Transverse colon (tissue), 4 donors: ENCODE results near the gene CRIP1. TPM values are rescaled to one million over a fixed set of nuclear protein-coding genes. Genes with fewer than 3 reads are reported as not detected.

Source experiments
- DNase-seq: peaks from one replicate; pipeline ENCODE4 v3.0.0-alpha.2; 2019
- H3K27ac ChIP-seq, 4 donors: fragments of 200-600 bp; sonication (generic); 2 replicates each; pipeline ENCODE4 v1.5.1; 2016 to 2018; ENCODE audit warnings: inconsistent platforms in 4 of 4
- H3K27me3 ChIP-seq: fragments of 200-600 bp; sonication (generic); 2 replicates; pipeline ENCODE4 v1.5.1; 2017; ENCODE audit warnings: inconsistent platforms
- H3K36me3 ChIP-seq, 4 donors: fragments of 200-600 bp; sonication (generic); 2 replicates each; pipeline ENCODE4 v1.5.1; 2017 to 2019; ENCODE audit warnings: inconsistent platforms in 4 of 4
- H3K4me1 ChIP-seq, 4 donors: fragments of 200-600 bp; sonication (generic); 2 replicates each; pipeline ENCODE4 v1.5.1; 2017 to 2020; ENCODE audit warnings: inconsistent platforms in 4 of 4
- H3K4me3 ChIP-seq, 4 donors: fragments of 200-600 bp; sonication (generic); 1 replicate in 1 of 4; 2 replicates in 3 of 4; pipeline versions ENCODE4 v1.5.1 to v1.6.1; 2017 to 2019; ENCODE audit warnings: inconsistent platforms in 4 of 4
- H3K9me3 ChIP-seq, 2 donors: fragments of 200-600 bp; sonication (generic); 2 replicates each; pipeline ENCODE4 v1.5.1; 2017 to 2019; ENCODE audit warnings: inconsistent platforms in 2 of 2
- EP300 ChIP-seq: sonication (generic); formaldehyde crosslinking; IDR thresholded peaks from one replicate; pipeline ENCODE4 v1.6.1; 2017; ENCODE audit warnings: antibody characterized with exemption, low read depth
- POLR2A ChIP-seq: fragments of 450-650 bp; IDR thresholded peaks from one replicate; pipeline ENCODE4 v1.6.1; 2016; ENCODE audit warnings: antibody characterized with exemption, mild to moderate bottlenecking, moderate library complexity
- POLR2AphosphoS5 ChIP-seq, 3 donors: sonication (generic); formaldehyde crosslinking; IDR thresholded peaks; one replicate each; pipeline ENCODE4 v1.6.1; 2016; ENCODE audit warnings: antibody characterized with exemption in 3 of 3
- WGBS, 2 donors: methylation state at CpG; one replicate each; pipeline ENCODE4 v1.1.5; 2018; ENCODE audit warnings: low coverage in 1 of 2; 5-methylcytosine and 5-hydroxymethylcytosine counted together
- in situ Hi-C, 4 donors: fragments of 200-750 bp; cut with MboI; loops; one replicate each; pipeline versions ENCODE4 v1.15.0 to v1.15.1; 2017; ENCODE audit warnings: low sequenced_read_pairs in 3 of 4, low pct_ligation_motif_present in 1 of 4, low pct_unique_long_range_greater_than_20kb in 1 of 4
- intact Hi-C: fragments of 100-400 bp; cut with DNase I; formaldehyde crosslinking; loops from one replicate; pipeline ENCODE4 v1.15.1; 2023; ENCODE audit warnings: low total_unique reads
- total RNA-seq, 4 donors: library from RNA; depleted of rRNA; stranded (reverse); fragments of >200 nt; gene quantifications; one replicate each; pipeline ENCODE4 v1.1.0, GENCODE V29; 2016
- TF ChIP-seq, protein P1 (sequence below), 5 experiments: fragments of 200-600 bp in 3 of 5; fragments of 450-650 bp in 2 of 5; sonication (generic) in 3 of 5; IDR thresholded peaks; 1 replicate in 2 of 5; 2 replicates in 3 of 5; pipeline ENCODE4 v1.5.1; 2016 to 2017; ENCODE audit warnings: antibody characterized with exemption in 5 of 5, inconsistent platforms in 3 of 5, mild to moderate bottlenecking in 2 of 5, moderate library complexity in 1 of 5

CRIP1 gene
- total RNA-seq, 4 donors from 2014 or later: 16.9 to 246 (median 63.0) TPM; not detected in 1

DNA sequence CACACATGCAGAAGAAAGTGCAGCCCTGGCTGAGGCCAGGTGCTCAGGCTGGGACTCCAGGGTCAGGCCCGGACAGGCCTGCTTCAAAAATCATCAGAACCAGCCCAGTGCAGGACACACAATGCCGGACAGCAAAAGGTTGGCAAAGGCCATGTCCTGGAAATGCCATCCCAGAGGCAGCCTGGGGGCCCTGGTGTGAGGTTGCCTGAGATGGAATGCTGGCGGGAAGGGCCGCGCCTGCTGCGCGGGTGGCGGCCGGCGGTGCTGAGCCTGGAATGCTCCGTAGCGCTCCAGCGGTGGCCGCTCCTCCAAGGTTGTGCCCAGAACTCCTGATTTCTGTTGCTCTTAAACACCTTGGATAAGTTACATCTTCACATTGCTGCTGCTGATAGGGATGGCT is 33.7 kb upstream of the CRIP1 start:
- DNase-seq: no peak
- intact Hi-C loops: no loop called here

GRCh38 chr14:105453847-105454246 is 32.8 kb upstream of the CRIP1 start:
- Histone ChIP-seq H3K4me1 (peaks cover 0 to 2% (median under 1%) of the 10 kb centered on the region in 4 donors), H3K36me3 (peaks cover 0 to 6% (median 2%) of the 10 kb centered on the region in 4 donors), H3K27ac (no peak overlapping the region), H3K27me3 (no peaks in the 10 kb centered on the region), H3K4me3 (no peak overlapping the region), H3K9me3 (no peaks in the 10 kb centered on the region)
- TF ChIP-seq POLR2A (no peak), EP300 (no peak), POLR2AphosphoS5 (IDR thresholded peaks at IDR 0.05) (no peak)
- TF ChIP-seq, protein P1, sequence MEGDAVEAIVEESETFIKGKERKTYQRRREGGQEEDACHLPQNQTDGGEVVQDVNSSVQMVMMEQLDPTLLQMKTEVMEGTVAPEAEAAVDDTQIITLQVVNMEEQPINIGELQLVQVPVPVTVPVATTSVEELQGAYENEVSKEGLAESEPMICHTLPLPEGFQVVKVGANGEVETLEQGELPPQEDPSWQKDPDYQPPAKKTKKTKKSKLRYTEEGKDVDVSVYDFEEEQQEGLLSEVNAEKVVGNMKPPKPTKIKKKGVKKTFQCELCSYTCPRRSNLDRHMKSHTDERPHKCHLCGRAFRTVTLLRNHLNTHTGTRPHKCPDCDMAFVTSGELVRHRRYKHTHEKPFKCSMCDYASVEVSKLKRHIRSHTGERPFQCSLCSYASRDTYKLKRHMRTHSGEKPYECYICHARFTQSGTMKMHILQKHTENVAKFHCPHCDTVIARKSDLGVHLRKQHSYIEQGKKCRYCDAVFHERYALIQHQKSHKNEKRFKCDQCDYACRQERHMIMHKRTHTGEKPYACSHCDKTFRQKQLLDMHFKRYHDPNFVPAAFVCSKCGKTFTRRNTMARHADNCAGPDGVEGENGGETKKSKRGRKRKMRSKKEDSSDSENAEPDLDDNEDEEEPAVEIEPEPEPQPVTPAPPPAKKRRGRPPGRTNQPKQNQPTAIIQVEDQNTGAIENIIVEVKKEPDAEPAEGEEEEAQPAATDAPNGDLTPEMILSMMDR (IDR thresholded peaks at IDR 0.05): no peak
- in situ Hi-C loops (no loop called here), intact Hi-C loops (no loop called here)
- no peak for DNase-seq
- WGBS, 2 donors: 88% methylated on average over 14 of the region's 14 CpGs; no CpG with 5 or more reads in 1 of the 2 donors

More for the DNA sequence above, 33.7 kb upstream of the CRIP1 start:
- TF ChIP-seq, protein P1 (IDR thresholded peaks at IDR 0.05): no peak
- in situ Hi-C loops: no loop called here
- Histone ChIP-seq H3K9me3 (no peaks in the 10 kb centered on the region), H3K27ac (no peak overlapping the region), H3K4me1 (peaks cover 0 to 4% (median 3%) of the 10 kb centered on the region in 4 donors), H3K4me3 (no peak overlapping the region), H3K36me3 (peaks cover 0 to 6% (median 2%) of the 10 kb centered on the region in 4 donors), H3K27me3 (no peaks in the 10 kb centered on the region)
- whole genome bisulfite sequencing, 2 donors: 87 to 100% methylated on average over 4 to 14 of the region's 14 CpGs

- no peak for DNase-seq
- TF ChIP-seq POLR2AphosphoS5 (IDR thresholded peaks at IDR 0.05) (no peak), EP300 (no peak)
- no peak overlapping the region for H3K27ac ChIP-seq
Observed at GRCh38 chr14:105455086-105455640, 31.5 kb upstream of the CRIP1 start.

DNA sequence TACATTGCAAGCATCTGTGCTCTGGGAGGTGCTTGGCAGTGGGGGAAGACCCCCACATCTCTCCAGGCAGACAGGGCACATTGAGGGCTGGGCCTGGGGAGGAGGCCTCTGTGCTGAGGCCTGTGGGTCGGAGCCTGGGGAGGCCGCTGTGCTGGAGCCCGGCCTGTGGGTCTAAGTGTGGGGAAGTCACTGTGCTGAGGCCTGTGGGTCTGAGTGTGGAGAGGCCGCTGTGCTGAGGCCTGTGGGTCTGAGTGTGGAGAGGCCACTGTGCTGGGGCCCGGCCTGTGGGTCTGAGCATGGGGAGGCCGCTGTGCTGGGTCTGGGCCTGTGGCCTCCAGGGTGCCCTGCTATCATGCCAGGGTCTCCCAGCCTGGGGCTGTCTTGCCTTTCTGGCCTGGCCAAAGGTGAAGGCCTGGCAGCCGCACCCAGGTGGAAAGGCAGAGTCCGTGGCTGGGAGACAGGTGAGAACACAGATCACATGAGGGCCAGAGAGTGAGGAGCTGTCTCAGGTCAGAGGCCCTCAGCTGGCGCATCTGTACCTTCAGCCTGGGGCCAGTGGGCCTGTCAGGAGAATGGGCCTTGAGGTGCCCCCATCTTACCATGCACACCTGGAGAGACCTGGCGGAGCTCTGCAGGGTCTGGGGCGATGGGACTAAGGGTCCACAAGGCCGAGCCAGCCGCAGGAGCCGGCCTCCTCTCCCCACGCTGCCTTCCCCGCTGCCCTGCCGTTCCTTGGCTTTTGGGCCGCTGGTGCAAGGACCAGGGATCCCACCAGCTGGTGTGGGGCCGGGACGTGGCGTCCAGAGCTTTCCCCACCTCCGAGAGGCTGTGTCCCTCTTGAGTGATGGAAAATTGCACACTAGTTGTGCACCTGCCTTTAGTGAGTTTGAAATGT is 30.7 kb upstream of the CRIP1 start:
- intact Hi-C loops: no loop called here
- peaks cover 0 to 6% (median under 1%) of the 10 kb centered on the region in 4 donors for H3K36me3 ChIP-seq
- 90% methylated on average over 22 of the region's 22 CpGs; no CpG with 5 or more reads in 1 of the 2 donors for WGBS, 2 donors

More at GRCh38 chr14:105455086-105455640, 31.5 kb upstream of the CRIP1 start:
- no peaks in the 10 kb centered on the region for H3K27me3 ChIP-seq
- H3K36me3 ChIP-seq: peaks cover 0 to 6% (median 2%) of the 10 kb centered on the region in 4 donors
- intact Hi-C loops: no loop called here
- H3K4me3 ChIP-seq: no peak overlapping the region
- in situ Hi-C loops: no loop called here
- H3K9me3 ChIP-seq: no peaks in the 10 kb centered on the region
- 92 to 100% methylated on average over 2 to 22 of the region's 22 CpGs for WGBS, 2 donors
- H3K4me1 ChIP-seq: no peaks in the 10 kb centered on the region

More for the DNA sequence above, 30.7 kb upstream of the CRIP1 start:
- DNase-seq: no peak
- Histone ChIP-seq H3K4me3 (no peak overlapping the region), H3K27ac (no peak overlapping the region), H3K4me1 (no peaks in the 10 kb centered on the region), H3K27me3 (no peaks in the 10 kb centered on the region), H3K9me3 (no peaks in the 10 kb centered on the region)
- TF ChIP-seq POLR2AphosphoS5 (IDR thresholded peaks at IDR 0.05) (no peak), EP300 (no peak), POLR2A (no peak)
- TF ChIP-seq, protein P1 (IDR thresholded peaks at IDR 0.05): no peak
- in situ Hi-C loops: no loop called here
